ENCODE measurements around the gene DYNC1H1.

DYNC1H1 gene

DNA sequence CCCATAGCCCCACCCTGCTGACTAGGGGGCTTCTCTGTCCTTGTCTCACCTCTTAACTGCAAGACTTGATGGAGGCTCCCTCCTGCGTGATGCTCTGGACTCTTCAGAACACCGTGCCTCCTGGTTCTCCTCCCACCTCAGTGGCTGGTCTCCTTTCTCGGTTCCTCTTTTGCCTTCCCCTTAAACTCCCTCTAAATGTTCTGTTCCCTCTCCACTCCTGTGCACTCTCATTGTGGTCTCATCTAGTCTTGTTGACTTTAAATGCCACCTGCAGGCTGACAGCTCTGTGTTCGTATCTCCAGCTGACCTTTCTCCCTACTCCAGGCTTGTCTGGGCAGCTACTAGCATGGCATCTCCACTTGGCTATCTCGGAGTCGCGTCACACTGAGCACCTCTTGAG lies 28.3 kb downstream of the DYNC1H1 start:
- no peak for DNase-seq (ENCODE audit: low read depth)

DNA sequence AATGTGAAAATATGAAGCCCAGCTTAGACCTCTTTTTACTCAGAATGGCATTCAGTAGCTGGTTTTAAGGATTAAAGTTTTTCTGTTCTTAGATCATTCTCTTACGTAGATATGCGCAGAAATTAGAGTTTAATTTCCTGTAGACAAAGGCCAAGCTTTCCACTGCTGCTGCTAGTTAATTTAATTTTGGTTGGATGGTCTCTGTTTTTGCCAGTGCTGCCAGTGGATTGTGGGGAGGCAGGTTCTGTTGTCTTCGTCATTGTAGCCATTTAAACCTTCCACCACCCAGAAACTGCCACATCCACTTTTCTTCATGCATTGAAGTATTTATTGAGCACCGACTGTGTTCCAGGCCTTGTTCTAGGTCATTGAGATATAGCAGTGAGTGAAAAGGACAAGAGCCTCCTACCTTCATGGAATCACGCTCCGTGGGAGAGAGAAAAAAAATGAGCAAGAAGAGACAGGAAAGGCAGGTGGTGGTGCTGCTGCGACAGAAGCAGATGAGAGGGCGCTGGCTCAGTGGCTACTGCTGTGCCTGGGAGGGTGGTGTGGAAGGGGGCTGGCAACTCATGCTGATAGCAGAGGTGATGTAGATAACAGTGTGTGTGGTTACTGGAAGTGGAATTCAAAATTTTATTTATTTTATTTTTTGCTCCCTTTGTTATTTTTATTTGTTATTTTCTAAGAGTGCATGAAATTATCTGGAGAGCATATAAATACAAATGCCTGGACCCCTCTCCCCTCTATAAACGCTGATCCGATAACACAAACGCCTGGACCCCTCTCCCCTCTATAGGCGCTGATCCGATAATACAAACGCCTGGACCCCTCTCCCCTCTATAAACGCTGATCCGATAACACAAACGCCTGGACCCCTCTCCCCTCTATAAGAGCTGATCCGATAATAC lies 33.3 kb downstream of the DYNC1H1 start:
- DNase-seq (ENCODE audit: low read depth): no peak

DNA sequence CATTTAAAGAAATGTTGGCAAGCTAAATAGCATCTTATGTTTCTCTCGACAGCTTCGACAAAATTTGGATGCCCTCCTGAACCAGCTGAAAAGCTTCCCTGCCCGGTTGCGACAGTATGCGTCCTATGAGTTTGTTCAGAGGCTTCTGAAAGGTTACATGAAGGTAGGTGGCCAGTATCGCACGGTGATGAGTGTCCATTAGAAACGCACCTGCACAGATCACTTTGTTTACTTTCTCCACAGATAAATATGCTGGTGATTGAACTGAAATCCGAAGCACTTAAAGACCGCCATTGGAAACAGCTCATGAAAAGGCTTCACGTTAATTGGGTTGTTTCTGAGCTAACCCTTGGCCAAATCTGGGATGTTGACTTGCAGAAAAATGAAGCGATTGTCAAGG lies 36.5 kb downstream of the DYNC1H1 start:
- DNase-seq (ENCODE audit: low read depth): no peak

DNA sequence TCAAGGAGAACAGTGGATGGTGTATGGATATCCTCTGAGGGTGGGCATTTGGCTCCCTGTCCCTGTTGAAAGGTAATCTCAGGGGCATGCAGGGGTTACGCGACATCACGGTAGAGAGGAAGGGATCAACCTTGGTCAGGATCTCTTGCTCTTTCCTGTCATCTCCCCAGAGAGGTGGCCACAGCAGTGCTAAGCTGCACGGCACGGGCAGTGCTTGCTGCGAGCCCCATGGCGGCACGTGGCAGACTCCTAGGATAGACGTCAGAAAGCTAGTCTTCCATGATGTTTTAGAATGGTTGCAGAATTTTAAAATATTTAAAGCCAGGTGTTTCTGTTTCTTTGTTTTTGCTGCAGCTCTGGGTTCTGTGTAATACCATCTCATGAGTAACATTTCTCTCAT lies 41.0 kb downstream of the DYNC1H1 start:
- no peak for DNase-seq (ENCODE audit: low read depth)

DNA sequence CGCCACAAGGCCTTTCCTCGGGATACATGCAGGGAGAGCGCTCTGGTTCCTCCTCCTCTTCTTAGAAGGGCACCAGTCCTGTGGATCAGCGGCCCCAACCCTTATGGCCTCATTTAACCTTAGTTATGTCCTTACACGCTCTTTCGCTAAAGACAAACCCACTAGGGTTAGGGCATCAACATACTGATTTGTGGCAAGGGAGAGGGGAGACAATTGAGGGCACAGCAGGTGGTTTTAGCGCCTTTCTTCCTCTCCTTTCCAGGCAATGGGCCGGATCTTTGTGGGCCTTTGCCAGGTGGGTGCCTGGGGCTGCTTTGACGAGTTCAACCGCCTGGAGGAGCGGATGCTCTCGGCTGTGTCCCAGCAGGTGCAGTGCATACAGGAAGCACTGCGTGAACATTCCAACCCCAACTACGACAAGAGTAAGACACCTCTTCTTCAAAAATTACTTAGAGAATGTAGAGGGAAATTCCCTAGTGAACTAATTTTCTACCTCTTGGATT lies 43.6 kb downstream of the DYNC1H1 start:
- no peak for DNase-seq (ENCODE audit: low read depth)

DNA sequence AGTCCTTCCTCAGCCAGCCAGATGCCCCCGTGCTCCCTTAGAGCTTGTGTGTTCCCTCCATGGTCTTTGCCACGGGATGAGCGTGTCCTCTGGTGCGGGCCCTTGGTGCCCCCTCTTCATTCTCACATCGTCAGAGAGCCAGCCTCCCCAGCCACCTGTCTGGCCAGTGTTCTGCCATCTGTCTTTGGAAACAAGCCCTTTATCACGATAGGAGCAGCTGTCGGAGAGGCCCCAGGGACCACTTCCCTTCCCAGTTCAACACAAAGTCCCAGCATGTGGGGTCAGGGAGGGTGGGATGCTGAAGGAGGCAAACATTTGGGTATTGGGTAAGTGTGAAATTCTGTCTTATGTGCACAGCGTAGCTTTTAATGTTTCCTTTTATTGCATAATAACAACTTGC lies 44.5 kb downstream of the DYNC1H1 start:
- no peak for DNase-seq (ENCODE audit: low read depth)

DNA sequence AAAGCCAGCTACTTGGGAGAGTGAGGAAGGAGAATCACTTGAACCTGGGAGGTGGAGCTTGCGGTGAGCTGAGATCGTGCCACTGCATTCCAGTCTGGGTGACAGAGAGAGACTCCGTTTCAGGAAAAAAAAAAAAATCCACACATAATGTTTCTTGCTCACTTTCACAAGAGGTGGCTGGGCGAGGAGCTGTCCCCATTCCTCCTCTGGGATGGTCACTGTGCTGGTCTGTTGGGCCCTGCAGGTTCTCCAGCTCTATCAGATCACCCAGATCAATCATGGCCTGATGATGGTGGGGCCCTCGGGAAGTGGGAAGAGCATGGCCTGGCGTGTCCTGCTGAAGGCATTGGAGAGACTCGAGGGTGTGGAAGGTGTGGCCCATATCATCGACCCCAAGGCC lies 47.3 kb downstream of the DYNC1H1 start:
- DNase-seq (ENCODE audit: low read depth): no peak

DNA sequence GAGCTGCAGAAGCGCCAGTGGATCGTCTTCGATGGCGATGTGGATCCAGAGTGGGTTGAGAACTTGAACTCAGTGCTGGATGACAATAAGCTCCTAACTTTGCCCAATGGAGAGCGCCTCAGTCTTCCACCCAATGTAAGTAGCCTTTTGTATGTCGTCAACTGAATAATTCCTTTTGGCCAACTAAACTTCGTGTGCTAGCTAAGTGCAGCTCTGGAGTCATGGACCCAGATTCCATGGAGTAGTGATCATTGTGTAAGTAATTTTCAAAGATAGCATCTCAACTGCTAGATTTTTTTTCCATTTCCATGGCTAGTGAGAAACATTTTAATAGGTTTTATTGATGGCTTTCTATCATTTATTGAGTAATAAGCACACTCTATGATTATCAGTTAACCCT lies 48.0 kb downstream of the DYNC1H1 start:
- no peak for DNase-seq (ENCODE audit: low read depth)

DNA sequence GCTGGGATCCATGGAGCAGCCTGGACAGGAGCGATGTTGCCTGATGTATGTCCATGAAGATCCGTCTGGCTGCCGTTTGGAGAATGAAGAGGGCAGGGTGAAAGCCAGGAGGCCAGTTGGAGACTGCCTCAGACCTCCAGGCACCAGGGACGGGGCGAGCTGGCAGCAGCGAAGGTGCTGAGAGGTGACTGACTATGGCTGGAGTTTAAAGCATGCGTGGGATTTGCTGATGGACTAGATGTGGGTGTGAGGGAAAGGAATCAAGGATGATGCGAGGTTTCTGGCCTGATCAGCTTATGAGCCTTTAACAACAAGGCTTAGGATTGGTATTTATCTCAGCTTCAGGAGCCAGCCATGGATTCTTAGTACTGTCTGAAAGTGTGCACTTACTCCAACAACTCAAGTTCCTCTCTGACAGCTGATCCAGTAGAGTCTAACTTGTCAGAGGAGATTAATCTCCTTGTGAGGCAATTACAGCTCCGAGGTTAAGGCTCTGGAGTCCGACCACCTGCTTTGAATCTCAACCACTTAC lies 49.4 kb downstream of the DYNC1H1 start:
- no peak for DNase-seq (ENCODE audit: low read depth)

DNA sequence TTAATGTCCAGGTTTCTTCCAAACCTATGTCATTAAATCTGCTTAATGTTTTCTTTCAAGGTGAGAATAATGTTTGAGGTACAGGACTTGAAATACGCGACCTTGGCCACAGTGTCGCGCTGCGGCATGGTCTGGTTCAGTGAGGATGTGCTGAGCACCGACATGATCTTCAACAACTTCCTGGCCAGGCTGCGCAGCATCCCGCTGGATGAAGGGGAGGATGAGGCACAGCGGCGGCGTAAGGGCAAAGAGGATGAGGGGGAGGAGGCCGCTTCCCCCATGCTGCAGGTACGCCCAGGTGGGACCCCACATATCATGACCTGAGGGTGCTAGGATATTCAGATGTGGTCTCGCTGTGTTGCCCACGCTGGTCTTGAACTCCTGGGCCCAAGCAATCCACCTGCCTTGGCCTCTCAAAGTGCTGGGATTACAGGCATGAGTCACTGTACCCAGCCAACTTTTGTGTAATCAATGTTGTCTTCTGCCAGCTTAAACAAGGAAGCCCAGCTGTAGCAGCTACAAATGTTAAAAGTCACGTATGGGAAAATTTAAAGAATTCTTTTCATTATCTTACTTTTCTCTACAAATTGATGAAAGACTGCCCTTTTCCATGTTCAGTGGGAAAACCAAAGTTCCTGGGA lies 50.8 kb downstream of the DYNC1H1 start:
- DNase-seq (ENCODE audit: low read depth): no peak

DNA sequence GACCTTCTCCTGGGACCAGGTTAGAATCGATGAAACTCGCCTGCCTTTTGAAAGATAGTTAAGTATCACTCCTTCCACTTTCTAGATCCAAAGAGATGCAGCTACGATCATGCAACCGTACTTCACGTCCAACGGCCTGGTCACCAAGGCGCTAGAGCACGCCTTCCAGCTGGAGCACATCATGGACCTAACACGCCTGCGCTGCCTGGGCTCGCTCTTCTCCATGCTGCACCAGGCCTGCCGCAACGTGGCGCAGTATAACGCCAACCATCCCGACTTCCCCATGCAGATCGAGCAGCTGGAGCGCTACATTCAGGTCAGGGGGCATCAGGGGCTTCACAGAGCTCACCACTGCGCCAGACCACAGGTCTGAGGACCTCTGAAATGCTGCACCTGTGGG lies 51.4 kb downstream of the DYNC1H1 start:
- DNase-seq (ENCODE audit: low read depth): no peak

DNA sequence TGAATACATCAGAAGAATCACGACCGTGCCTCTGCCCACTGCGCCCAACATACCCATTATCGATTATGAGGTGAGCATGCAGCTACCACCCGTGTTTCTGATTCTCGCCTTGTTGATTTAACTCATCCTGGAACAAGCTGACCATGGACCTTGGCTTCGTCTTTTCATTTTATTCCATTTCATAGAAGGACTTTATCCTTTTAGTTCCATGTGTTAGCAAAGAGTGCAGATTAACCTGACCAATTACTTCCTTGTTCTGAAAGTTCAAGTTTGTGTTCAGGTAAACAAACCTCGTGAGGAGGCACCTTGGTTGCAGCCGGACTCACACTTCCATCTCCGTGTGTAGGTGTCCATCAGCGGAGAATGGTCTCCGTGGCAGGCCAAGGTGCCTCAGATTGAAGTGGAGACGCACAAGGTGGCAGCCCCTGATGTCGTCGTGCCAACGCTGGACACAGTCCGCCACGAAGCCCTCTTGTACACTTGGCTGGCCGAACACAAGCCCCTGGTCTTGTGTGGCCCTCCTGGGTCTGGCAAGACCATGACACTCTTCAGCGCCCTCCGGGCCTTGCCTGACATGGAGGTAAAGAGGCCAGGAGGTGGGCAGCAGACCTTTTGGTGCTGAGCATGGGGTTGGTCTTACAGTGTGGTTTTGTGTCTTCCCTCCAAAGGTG lies 52.2 kb downstream of the DYNC1H1 start:
- DNase-seq (ENCODE audit: low read depth): no peak

DNA sequence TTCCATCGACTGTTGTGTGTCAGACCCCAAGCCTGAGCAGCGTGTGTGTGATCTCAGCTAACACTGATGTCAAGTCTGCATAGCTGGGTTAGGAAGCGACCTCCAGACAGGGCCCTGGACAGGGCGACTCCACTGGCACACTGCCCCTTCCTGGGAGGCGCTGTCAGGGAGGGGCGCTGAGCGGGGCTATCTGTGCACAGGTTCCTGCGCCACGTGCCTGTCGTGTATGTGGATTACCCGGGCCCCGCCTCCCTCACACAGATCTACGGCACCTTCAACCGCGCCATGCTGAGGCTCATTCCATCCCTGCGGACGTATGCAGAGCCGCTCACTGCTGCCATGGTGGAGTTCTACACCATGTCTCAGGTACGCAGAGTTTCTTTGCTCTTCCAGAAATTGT lies 53.9 kb downstream of the DYNC1H1 start:
- DNase-seq (ENCODE audit: low read depth): no peak

DNA sequence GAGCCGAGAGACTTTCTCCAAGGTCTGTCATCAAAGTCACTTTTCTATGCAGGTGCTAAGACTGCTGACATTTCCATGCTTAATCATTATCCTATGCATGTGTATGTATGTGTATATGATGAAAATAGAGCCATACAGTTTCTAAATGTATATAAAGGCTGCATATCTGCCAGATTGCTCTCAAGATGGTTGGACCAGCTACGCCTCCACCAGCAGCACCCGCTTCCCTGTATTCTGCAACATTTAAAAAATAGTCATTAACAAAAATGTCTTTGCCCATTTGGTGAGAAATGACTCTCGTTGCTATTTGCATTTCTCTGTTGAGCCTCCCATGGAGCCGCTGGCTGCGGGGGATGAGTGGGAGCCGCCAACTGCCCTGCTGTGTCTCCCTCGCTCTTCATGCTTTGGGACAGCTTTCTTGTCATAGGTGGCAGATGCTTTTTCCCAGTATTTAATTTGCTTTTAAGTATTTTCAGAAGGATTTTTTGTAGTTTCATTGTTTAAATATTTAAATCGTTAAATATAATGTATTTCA lies 54.7 kb downstream of the DYNC1H1 start:
- no peak for DNase-seq (ENCODE audit: low read depth)

DNA sequence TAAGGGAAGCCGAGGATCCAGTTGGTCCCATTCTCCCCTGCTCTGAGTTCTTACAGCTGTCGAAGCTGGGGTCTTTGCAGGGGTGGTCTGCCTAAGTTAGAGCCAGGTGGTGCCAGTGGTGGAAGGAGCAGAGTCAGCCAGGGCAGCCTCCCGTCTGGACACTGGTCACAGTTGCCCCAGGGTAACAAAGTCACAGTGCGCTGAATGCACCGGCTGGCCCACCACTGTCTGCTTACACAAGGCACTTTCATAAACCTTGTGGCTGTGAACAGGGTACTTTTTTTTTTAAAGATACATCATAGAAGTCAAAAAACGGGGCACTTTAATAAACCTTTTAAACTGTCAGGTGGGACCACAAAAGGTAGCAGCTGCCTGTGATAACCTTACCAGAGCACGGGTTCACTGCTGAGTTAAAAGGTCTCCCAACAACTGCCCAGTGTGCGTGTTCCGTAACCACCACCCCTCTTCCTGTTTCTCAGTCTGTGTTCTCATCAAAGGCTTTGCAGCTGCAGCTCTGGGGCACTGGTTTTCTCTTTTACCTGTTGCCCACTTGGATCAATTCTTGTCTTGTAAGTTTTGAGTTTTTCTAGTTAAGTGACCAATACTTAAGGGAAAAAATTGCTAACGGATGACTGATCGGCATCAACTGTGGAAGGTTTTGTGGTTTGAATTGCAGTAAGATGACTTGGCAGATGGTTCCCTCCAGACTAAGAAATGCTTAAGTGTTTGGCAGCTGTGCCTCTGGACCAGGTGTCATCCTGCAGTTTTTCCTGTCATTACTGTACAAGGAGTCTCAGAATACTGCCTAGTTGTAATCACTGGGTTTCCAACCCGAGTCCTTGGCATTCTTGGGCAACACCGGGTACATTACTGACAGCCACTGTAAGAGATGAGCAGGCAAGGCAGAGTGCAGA lies 55.9 kb downstream of the DYNC1H1 start:
- no peak for DNase-seq (ENCODE audit: low read depth)

DNA sequence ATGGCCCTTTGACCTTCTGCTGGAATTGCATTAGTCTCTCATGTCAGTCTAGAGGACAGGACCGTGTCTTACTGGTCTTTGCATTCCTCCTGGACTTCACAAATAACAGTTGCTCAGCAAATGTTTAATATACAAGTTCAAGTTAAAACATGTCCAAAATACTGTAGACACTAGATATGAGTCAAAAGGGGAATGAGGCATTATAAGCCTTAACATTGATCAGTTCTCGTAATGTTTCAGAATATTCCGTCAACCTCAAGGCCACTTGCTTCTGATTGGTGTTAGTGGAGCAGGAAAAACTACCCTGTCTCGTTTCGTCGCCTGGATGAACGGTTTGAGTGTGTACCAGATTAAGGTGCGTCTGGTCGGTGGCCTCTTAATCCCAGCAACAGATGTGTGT lies 62.6 kb downstream of the DYNC1H1 start:
- DNase-seq (ENCODE audit: low read depth): no peak

DNA sequence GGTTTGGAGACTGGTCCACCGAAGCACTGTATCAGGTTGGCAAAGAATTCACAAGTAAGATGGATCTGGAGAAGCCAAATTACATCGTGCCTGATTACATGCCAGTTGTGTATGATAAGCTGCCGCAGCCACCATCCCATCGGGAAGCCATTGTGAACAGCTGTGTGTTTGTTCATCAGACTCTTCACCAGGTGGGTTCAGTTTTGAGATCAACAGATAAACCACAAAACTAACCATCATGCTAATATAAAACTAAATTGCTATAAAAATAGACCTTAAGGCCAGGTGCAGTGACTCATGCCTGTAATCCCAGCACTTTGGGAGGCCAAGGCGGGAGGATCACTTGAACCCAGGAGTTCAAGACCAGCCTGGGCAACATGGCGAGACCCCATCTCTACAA lies 63.6 kb downstream of the DYNC1H1 start:
- no peak for DNase-seq (ENCODE audit: low read depth)

DNA sequence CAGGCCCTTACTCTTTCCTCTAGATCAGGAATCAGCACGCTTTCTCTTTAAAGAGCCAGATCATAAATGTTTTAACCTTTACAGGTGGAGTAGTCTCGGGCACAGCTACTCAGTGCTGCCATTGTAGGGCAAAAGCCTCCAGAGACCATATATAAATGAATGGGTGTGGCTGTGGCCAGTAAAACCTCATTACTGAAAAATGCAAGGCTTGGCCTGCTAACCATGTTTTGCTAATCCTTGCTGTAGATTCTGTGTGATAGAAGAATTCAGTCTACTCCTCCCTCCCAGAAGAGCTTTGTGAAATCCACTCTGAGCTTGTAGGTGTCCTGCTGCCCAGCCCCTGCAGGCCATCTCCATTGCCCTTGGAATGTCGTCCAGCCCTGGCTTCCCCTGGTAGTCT lies 64.4 kb downstream of the DYNC1H1 start:
- DNase-seq (ENCODE audit: low read depth): no peak

DNA sequence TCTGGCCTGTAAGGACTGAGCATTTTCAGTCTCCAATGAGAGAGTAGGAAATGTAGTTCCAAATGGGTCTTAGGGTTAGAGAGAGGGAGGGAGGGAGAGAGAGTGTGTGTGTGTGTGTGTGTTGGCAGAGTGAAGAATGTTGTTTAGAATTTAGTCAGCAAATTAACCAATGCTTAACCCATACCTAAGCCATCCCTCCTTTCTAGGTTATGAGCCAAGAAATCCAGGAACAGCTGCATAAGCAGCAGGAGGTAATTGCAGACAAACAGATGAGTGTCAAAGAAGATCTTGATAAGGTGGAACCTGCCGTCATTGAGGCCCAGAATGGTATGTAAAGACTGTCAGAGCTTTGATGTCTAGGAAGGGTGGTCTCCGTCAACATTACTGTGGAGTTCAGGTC lies 65.6 kb downstream of the DYNC1H1 start:
- DNase-seq (ENCODE audit: low read depth): no peak

DNA sequence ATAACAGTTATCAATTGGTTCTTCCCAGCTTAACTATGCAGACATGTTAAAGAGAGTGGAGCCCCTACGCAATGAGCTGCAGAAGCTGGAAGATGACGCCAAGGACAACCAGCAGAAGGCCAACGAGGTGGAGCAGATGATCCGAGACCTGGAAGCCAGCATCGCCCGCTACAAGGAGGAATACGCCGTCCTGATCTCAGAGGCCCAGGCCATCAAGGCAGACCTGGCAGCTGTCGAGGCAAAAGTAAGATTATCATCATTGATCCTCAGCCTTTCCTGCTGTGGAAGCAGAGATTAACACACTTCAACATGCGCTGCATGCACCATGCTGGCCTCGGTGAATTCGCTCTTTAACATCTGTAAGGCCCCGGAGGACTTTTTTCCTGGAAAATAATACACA lies 68.9 kb downstream of the DYNC1H1 start:
- DNase-seq (ENCODE audit: low read depth): no peak

DNA sequence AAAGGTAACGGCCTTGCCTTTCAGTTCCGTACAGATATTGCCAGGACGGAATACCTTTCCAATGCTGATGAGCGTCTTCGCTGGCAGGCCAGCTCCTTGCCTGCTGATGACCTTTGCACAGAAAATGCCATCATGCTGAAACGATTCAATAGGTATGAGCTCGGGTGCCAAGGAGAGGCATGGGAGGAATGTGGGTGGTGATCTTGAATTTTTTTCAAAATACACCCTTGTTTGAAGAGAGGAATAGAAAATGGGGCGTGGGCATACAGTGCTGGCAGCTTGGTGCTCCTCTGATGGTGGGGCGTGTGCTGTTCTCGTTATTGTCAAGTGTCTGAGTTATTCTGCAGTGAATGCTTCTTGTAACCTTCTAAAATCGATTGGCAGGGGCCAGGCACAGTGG lies 69.9 kb downstream of the DYNC1H1 start:
- no peak for DNase-seq (ENCODE audit: low read depth)
